T47D (cell line): ENCODE measurements around the gene VGLL4.

Source experiments
- DNase-seq, 2 experiments: peaks; one replicate each; pipeline versions ENCODE4 v3.0.0 to v3.0.0-alpha.2; 2011 to 2012; ENCODE audit warnings: low read depth in 1 of 2, low spot score in 1 of 2
- JUND ChIP-seq: IDR thresholded peaks from 2 replicates; pipeline ENCODE4 v1.6.1; 2012; ENCODE audit warnings: low read depth
- in situ Hi-C: cut with HindIII; loops from 2 replicates; pipeline ENCODE4 v1.10.0; 2016; ENCODE audit warnings: low sequenced_read_pairs, low pct_unique_long_range_greater_than_20kb

The VGLL4 gene

GRCh38 chr3:11618904-11619303 lies 24.8 kb downstream of the VGLL4 start:
- no peak for TF ChIP-seq JUND
- DNase-seq = no peak
- in situ Hi-C loops = no loop called here

DNA sequence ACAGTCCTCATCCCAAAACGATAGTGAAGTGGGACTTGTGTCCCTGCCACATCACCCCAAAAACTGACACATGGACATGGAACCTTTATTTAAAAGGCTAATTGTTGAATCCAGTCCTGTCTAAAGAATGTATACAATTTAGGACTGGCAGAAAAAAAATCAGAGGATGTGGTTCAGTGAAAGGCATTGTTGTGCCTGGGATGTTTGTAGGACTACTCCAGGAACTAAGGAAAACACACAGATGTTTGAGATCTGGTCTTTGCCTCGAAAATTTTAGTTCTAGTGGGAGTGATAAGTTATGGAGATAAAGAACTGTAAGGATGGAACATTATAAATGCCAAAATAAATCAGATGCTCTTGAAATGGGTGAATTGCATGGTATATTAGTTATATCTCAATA lies 27.2 kb downstream of the VGLL4 start:
- no peak for DNase-seq
- in situ Hi-C loops = no loop called here
- no peak for TF ChIP-seq JUND

DNA sequence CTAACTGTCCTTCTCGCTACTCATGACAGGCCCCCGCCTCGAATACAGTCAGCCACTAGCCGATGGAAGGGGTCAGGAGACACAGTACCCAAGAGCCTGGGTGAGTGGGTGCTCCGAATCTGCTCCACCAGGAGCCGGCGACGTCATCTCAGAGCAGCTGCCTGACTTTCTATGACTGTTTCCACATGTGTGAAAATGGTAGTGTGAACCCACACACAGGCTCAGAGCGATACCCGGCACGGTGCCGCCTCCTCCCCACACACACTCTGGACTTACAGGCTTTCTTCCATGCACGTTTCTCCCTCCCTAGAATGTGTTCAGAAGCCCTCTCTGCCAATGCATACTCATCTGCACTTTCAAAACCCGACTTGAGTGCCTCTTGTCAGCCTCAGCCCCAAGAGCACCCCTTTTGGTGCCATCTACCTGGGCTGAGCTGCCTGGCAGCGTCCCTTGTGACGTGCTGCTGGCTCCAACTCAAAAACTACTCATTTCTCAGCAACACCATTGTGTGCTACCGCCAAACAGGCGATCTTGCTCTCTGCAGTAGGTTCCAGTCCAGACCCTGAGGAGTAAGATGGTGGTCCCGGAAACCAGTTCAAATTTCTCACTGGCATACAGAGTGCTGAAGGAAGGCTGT lies 29.7 kb downstream of the VGLL4 start:
- in situ Hi-C loops = no loop called here
- no peak for DNase-seq
- TF ChIP-seq JUND = no peak

DNA sequence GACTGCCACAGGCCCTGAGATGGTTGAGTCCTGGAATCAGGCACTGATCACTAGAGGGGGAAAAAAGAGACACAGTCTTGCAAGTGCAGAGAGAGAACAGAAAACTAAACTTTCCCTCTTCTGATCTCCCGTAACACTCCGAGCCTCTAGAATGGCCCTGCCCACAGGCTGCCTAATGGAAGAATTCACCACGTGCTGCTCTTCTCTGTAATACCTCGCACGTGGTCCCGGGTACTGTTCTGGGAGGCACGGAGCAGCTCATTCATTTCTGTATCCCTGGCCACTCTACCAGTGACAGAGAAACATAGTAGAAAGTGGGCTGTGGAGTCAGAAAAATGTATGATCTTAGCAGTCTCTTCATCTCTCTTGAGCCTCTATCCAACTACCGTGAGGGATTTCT lies 30.4 kb downstream of the VGLL4 start:
- in situ Hi-C loops = no loop called here
- TF ChIP-seq JUND = no peak
- DNase-seq = no peak

DNA sequence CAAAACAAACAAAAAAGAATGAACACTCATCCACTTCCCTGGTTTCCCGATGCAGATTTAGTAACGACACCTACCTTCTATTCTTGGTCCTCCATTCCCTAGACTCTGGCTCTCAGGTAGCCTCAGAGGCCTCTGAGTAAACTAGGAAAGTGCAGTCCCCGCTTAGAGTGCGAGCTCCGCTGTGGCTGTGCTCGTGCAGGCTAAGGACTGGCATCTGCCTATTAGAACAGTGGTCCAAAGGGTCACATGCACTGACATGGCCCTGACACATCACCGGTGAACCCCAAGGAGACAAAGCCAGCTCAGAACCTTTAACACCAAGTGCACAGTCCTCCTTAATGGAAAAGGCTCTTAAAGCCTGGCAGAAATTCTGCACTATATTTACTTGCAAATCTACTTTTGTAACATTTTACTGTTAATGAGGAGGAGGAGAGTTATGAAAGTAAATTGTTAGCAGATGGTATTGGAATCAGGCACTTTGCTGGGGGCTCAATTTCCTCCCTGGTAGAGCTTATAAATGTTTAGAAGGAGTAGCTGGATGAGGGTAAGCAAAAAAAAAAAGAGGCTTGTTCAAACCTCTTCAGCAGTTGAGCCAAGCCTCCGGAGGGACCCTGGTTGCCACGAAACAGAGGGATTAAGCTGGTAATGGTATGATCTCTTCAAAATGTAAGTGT lies 31.1 kb downstream of the VGLL4 start:
- in situ Hi-C loops = no loop called here
- no peak for DNase-seq
- TF ChIP-seq JUND = no peak

- no peak for TF ChIP-seq JUND
- no peak for DNase-seq
Observed at GRCh38 chr3:11611341-11611799, 32.3 kb downstream of the VGLL4 start.

DNA sequence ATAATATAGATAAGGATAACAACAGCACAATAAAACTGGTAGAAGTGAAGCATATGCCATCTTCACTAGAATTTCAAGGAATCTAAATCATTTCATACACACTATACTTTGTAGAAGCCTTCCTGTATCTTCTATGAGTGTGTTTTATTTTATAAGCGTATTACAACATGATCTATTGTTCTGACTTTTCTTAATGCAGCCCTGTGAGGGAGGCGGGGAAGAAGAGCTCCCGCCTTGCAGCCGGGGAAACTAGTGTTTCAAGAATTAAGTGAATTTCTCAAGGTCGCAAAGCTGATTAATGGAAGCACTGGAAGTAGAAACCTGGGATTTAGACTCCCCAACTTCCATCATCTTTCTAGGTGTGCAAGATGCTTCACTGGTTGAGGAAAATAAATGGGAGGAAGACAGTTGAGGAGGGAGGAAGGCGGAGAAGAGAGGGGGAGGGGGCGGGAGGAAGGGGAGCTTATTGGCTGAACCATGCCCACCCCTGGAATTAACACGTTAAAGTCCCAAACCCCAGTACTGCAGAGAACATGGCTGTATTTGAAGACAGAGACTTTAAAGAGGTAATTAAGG lies 32.9 kb downstream of the VGLL4 start:
- in situ Hi-C loops = no loop called here
- TF ChIP-seq JUND = no peak
- DNase-seq = no peak

More at GRCh38 chr3:11611341-11611799, 32.3 kb downstream of the VGLL4 start:
- in situ Hi-C loops = no loop called here

DNA sequence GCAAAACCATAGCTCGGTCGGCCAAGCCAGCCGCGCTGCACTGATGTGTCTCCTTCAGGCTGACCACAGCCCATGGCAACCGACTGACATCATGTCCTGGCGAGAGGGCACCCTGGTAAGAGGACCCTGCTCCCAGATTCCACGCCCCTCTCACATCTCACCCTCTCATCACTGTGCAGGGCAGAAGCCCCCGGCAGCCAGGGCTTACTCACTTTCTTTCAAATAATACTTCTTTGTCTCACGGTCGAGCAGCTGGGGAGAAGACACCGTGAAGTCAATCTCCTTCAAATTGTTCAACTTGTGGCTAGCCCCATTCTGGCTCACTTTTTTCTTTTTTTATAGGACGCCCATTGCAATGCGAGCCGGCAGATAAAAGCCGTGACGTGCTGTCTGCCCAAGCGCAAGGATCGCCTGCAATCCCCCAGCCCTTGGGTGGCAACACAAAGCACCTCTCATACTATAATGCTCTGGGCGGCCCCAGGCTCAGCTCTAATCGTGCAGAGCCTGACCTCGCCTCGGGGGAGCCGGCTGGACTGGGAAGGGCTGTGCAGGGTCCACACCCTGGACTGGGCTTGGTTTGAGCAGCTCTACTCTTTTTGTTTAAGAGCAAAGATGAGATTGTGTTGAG lies 33.6 kb downstream of the VGLL4 start:
- in situ Hi-C loops = no loop called here
- no peak for DNase-seq
- TF ChIP-seq JUND = no peak

- no peak for DNase-seq
- no peak for TF ChIP-seq JUND
- in situ Hi-C loops = no loop called here
Observed at GRCh38 chr3:11609481-11609880, 34.2 kb downstream of the VGLL4 start.

GRCh38 chr3:11607816-11608215 lies 35.9 kb downstream of the VGLL4 start:
- no peak for DNase-seq
- in situ Hi-C loops = no loop called here
- TF ChIP-seq JUND = no peak

GRCh38 chr3:11606865-11607440 lies 36.8 kb downstream of the VGLL4 start:
- no peak for DNase-seq
- no peak for TF ChIP-seq JUND
- in situ Hi-C loops = no loop called here

GRCh38 chr3:11606090-11606784 lies 37.5 kb downstream of the VGLL4 start:
- TF ChIP-seq JUND = no peak
- no peak for DNase-seq
- in situ Hi-C loops = no loop called here
